BE2C (cell line): ENCODE results near the gene PRAC2.

Source experiments
- DNase-seq: peaks from one replicate; pipeline ENCODE4 v3.0.0-alpha.2; 2020
- H3K27me3 ChIP-seq: fragments of 250-450 bp; sonication (Bioruptor Pico); 2 replicates; pipeline ENCODE4 v1.5.1; 2020; ENCODE audit warnings: mild to moderate bottlenecking
- H3K36me3 ChIP-seq: fragments of 250-450 bp; sonication (Bioruptor Pico); 2 replicates; pipeline ENCODE4 v1.5.1; 2020; ENCODE audit warnings: mild to moderate bottlenecking
- H3K4me1 ChIP-seq: fragments of 250-450 bp; sonication (Bioruptor Pico); 2 replicates; pipeline ENCODE4 v1.5.1; 2020
- H3K4me3 ChIP-seq: 2 replicates; pipeline ENCODE4 v1.5.1; 2011; ENCODE audit warnings: low read depth, low read length
- H3K9me3 ChIP-seq: fragments of 250-450 bp; sonication (Bioruptor Pico); 2 replicates; pipeline ENCODE4 v1.5.1; 2020
- CTCF ChIP-seq: IDR thresholded peaks from 2 replicates; pipeline ENCODE4 v1.5.1; 2012; ENCODE audit warnings: mild to moderate bottlenecking, low read depth, low read length

The PRAC2 gene

GRCh38 chr17:48738424-48738802 is 15.4 kb downstream of the PRAC2 start:
- no peak for DNase-seq
- Histone ChIP-seq H3K4me3 (no peak overlapping the region), H3K27me3 (peaks cover 97% of the 10 kb centered on the region), H3K4me1 (no peaks in the 10 kb centered on the region), H3K9me3 (no peaks in the 10 kb centered on the region), H3K36me3 (no peaks in the 10 kb centered on the region)
- no peak for TF ChIP-seq CTCF

- no peak overlapping the region for H3K4me3 ChIP-seq
- TF ChIP-seq CTCF, result no peak
- peaks cover 97% of the 10 kb centered on the region for H3K27me3 ChIP-seq
- H3K9me3 ChIP-seq, result no peaks in the 10 kb centered on the region
- H3K36me3 ChIP-seq, result no peaks in the 10 kb centered on the region
- no peak for DNase-seq
- no peaks in the 10 kb centered on the region for H3K4me1 ChIP-seq
Measured at GRCh38 chr17:48738803-48739526, 16.0 kb downstream of the PRAC2 start.

- no peaks in the 10 kb centered on the region for H3K4me1 ChIP-seq
- no peak for TF ChIP-seq CTCF
- DNase-seq, result no peak
- H3K9me3 ChIP-seq, result no peaks in the 10 kb centered on the region
- peaks cover 95% of the 10 kb centered on the region for H3K27me3 ChIP-seq
- H3K4me3 ChIP-seq, result no peak overlapping the region
- no peaks in the 10 kb centered on the region for H3K36me3 ChIP-seq
Measured at GRCh38 chr17:48740537-48740936, 17.6 kb downstream of the PRAC2 start.

GRCh38 chr17:48745381-48746275 is 22.6 kb downstream of the PRAC2 start:
- no peak overlapping the region for H3K4me3 ChIP-seq
- H3K4me1 ChIP-seq, result no peaks in the 10 kb centered on the region
- peaks cover 98% of the 10 kb centered on the region for H3K27me3 ChIP-seq
- DNase-seq, result no peak
- no peaks in the 10 kb centered on the region for H3K36me3 ChIP-seq
- H3K9me3 ChIP-seq, result no peaks in the 10 kb centered on the region
- no peak for TF ChIP-seq CTCF

- Histone ChIP-seq H3K4me1 (no peaks in the 10 kb centered on the region), H3K9me3 (no peaks in the 10 kb centered on the region), H3K36me3 (no peaks in the 10 kb centered on the region), H3K27me3 (peaks cover 98% of the 10 kb centered on the region), H3K4me3 (no peak overlapping the region)
- DNase-seq, result no peak
- TF ChIP-seq CTCF, result no peak
Measured at GRCh38 chr17:48746916-48747444, 24.0 kb downstream of the PRAC2 start.
